T-helper 2 cell treated with Interferon-gamma antibody and Interleukin-4, amounts not matched to agents 100 ng/mL and 5 ng/mL, for 36 hours (primary cell): ENCODE data around the gene ZMIZ1. TPM values are rescaled to one million over a fixed set of nuclear protein-coding genes. Genes with fewer than 3 reads are reported as not detected.

Source experiments
- intact Hi-C: fragments of 100-400 bp; cut with micrococcal nuclease; formaldehyde crosslinking; loops from one replicate; pipeline ENCODE4 v1.15.1; 2023
- total RNA-seq: library from RNA; stranded (reverse); gene quantifications from 2 replicates; pipeline ENCODE4 v1.2.3, GENCODE V29; 2022

The ZMIZ1 gene
- total RNA-seq, 1 donor from 2014 or later = 45.8 TPM

- intact Hi-C loops = no loop called here
These were observed 11.0 kb downstream of the ZMIZ1 start for GRCh38 chr10:79079490-79080355.

GRCh38 chr10:79081353-79082034 is 12.7 kb downstream of the ZMIZ1 start:
- intact Hi-C loops = no loop called here

DNA sequence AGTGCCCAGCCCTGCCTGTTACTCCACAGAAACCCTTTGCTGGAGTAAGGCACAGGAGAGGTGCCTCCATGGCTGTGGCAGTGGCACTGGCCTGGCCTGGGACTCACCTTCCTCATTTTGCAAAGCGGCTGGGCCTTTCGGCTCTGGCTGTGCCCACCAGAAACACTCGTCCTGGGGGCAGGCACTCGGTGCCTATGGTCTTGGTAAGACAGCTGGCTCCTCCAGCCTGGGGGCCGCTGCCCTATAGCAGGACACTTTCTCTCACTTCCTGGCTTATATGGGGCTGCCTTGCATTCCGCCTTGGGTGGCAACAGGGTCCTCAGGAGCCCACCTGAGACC is 13.2 kb downstream of the ZMIZ1 start:
- intact Hi-C loops = no loop called here

GRCh38 chr10:79082631-79083596 is 14.1 kb downstream of the ZMIZ1 start:
- intact Hi-C loops = no loop called here

- intact Hi-C loops = no loop called here
These were observed 15.5 kb downstream of the ZMIZ1 start for GRCh38 chr10:79084012-79084971.

DNA sequence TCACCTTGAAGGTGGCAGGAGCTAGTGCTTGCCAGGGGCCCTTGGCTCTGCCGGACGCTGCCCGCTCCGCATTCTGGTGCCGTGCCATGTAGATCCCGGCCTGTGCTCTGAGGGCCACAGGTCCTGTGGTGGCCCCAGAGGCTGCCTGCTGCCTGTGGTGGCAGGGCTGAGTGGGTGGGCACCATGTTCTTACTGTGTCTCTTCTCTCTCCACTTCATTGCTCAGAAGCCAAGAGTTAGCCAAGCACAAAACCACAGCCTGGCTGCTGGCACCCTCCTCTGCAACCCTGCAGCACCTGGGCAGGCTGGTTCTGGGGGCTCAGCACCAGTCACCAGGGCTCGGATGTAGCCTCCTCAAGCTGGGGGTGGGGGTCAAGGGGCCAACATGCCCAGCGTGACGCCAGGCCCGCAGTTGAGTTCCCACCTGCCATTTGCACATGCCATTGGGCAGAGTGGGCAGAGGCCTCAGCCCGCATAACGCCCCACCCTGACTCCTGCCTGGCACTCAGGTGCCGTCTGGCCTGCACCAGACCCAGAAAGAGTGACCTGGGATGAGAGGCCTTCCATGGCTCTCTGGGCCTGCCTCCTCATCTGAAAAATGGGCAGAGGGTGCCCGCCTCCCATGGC is 16.3 kb downstream of the ZMIZ1 start:
- intact Hi-C loops = no loop called here

DNA sequence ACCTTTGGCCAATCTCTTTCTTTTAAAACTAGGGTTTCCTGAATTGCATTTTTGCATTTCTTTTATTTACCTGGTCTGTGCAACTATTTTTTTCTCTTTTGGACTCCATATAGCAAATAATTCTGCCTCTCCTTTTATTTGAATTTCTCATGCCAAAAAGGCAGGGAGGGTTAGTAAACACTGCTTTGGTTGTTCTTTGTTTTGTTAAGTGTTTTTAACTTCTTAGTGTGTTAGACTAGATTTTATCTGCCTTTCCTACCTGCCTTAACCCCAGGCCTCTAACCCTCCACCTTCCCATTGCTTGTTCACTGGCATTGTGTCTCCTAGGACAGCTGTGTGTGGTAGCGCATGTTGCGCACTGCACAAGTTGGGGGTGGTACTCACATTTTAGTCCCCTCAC is 18.1 kb downstream of the ZMIZ1 start:
- intact Hi-C loops = no loop called here

GRCh38 chr10:79087721-79088120 is 19.0 kb downstream of the ZMIZ1 start:
- intact Hi-C loops = no loop called here

- intact Hi-C loops = no loop called here
These were observed 19.4 kb downstream of the ZMIZ1 start for GRCh38 chr10:79088176-79088575.

DNA sequence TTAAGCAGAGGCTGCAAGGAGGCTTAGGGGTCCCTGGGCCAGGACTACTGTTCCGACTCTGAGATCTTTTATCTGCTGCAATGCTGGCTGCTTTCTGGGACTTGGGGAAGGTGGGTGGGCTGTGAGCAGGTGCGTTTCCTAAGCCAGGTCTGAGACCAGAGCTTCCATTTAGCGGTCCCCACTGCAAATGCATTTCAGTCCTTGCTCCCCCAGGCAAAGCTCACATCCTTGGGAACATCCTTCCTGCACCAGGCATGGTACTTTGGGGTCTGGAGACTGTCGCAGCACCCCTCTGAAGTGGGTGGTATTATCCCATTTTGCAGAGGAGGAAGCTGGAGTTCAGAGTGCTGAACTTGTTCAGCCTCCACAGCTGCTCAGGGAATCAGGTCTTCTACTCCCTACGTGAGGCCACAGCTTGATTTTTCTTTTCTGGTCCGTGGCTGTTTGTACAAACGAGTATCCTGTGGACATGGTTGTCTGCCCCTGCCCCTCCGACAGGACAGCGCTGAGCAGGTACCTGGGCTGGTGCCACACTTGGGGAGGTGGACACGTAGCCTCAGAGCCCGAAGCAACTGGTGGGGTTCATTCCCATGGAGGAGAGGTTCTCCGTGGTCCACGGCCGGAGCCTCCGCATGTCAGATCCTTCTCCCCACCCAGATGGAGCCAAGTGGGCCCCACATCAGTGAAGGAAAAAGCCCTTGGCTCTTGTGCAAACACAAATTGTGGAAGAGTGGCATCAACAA is 20.0 kb downstream of the ZMIZ1 start:
- intact Hi-C loops = no loop called here

GRCh38 chr10:79089632-79090031 is 20.9 kb downstream of the ZMIZ1 start:
- intact Hi-C loops = no loop called here

- intact Hi-C loops = no loop called here
These were observed 21.5 kb downstream of the ZMIZ1 start for GRCh38 chr10:79090134-79090803.

GRCh38 chr10:79092292-79092896 is 23.6 kb downstream of the ZMIZ1 start:
- intact Hi-C loops = no loop called here

GRCh38 chr10:79093658-79094411 is 25.1 kb downstream of the ZMIZ1 start:
- intact Hi-C loops = no loop called here

GRCh38 chr10:79094412-79095175 is 25.8 kb downstream of the ZMIZ1 start:
- intact Hi-C loops = no loop called here

- intact Hi-C loops = no loop called here
These were observed 26.6 kb downstream of the ZMIZ1 start for GRCh38 chr10:79095316-79095715.

- intact Hi-C loops = no loop called here
These were observed 27.7 kb downstream of the ZMIZ1 start for GRCh38 chr10:79096514-79096913.
